Adipose tissue (tissue), 3 donors: ENCODE results near the gene HOXC9. TPM values are rescaled to one million over a fixed set of nuclear protein-coding genes. Genes with fewer than 3 reads are reported as not detected.

Source experiments
- H3K27ac ChIP-seq: one replicate; pipeline ENCODE4 v1.5.1; 2013; ENCODE audit warnings: low read depth, low read length
- WGBS, 3 donors: extraction: QIAGEN DNeasy Blood & Tissue Kit; methylation state at CpG; one replicate each; pipeline ENCODE4 v1.1.7; 2013; 5-methylcytosine and 5-hydroxymethylcytosine counted together
- polyA plus RNA-seq, 3 donors: library from polyadenylated mRNA; stranded (reverse); fragments of 200-250 nt; gene quantifications; one replicate each; pipeline ENCODE4 v1.2.3, GENCODE V29; 2013
- donor health status: healthy with polysubstance abuse.
- donor health status: Bipolar disorder and iron deficiency.
- donor health status: healthy.

Gene HOXC9
- polyA plus RNA-seq, 3 donors, result 0.28 to 1.0 (median 0.45) TPM

DNA sequence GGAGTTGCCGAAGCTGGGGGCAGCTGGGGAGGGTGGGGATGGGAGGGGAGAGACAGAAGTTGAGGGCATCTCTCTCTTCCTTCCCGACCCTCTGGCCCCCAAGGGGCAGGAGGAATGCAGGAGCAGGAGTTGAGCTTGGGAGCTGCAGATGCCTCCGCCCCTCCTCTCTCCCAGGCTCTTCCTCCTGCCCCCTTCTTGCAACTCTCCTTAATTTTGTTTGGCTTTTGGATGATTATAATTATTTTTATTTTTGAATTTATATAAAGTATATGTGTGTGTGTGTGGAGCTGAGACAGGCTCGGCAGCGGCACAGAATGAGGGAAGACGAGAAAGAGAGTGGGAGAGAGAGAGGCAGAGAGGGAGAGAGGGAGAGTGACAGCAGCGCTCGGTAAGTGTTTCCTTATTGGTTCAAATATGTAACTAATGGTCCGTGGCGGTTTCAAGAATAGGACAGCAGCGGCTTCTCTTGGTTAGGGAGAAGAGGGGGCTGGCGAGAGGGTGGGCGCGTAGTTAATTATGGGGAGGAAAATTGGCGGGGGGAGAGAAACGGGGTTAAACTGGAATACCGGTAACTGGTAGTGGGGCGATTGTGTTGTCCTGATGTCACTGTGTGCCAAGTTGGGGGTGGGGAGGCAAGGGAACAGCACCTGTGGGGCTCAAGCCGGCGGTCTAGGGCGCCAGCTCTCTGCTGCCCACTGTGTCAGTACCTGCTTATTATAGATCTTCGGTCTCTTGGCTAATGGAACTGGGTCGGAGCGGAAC is 17.2 kb downstream of the HOXC9 start:
- WGBS, 3 donors, result 3 to 8% (median 4%) methylated on average over 24 of the region's 24 CpGs
- H3K27ac ChIP-seq, result no peak overlapping the region

DNA sequence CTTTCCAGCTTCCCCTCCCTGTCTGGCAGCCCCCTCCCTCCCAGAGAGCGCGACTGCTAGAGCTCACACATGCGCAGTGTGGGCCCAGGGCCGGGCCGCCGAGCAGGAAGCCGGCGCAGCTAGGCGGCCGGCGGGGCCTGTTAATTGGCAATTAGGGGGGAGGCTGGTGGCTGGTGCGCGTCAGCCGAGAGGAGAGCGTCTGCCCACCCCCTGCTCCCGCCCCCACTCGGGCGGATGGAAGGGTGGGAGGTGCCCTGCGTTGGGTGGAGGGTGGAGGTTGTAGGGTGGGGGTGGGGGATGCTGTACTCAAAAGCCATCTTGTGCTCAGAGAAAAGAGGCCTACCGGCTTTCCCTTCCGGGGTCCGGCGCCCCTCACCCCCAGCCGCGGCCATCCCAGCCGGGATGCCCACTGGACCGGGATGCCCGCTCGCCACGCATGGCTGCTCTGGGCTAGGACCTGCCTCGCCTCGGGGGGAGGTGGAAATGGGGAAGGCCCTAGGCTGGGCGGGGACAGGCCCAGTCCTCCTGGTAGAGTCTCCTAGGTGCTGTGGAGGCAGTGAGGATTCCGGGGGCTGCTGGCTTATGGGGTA is 18.0 kb downstream of the HOXC9 start:
- 2 to 6% (median 5%) methylated on average over 33 to 34 of the region's 34 CpGs for WGBS, 3 donors
- H3K27ac ChIP-seq, result no peak overlapping the region

DNA sequence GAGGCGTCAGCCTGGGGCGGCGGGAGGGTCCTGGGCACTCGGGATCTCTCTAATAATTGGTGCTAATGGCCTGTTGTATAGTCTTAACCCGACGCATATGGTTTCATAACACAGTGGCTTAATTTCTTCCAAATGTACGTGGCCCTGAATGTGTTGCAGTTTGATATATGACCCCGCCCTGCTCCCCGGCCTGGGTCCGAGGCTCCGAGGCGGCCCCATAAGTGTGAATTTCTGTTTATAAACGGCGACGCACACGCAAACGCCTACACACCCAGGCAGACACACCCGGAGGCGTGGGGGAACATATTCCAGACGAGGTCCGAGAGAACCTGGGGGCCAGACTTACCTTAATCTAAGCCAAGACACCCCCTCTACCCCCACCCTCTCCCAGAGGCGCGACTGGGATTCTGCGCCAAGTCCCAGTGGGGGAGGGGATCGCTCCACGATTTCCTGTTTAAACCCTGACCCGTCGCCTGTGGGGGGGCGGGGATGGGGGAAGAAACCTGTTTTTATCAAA is 18.6 kb downstream of the HOXC9 start:
- WGBS, 3 donors, result 21 to 30% (median 26%) methylated on average over 29 of the region's 29 CpGs
- H3K27ac ChIP-seq, result no peak overlapping the region

DNA sequence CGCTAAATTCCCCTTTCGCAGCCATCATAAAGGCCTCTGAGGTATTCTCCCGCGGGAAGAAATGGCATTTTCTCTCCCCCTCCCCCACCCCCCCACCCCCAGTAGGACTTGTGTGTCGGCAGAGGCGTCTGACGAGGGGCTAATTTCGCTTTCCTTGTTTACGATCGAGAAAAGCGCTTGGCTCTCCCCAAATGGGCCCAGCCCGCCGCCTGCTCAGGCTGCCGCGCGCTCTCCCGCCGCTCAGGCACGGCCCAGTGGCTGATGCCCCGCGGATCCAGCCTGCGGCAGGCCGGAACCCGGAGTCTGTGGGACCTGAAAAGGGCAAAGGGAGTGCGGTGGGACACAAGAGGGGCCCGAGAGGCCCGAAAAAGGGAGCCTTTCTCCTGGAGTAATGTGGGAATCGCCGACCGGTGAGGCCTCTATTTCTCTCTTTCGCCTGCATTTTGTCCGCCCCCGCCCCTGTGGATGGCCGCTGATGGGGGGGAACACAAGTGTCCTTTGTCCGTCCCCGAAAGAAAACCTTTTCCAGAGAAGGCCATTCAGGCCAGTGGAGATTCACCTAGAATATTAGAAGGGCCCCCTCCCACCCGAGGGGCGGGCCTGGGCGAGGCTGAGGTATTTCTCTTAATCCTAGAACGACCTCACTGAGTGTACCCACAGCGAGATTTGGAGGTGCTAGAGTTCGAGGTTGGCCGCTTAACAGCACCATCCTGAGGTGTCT is 19.3 kb downstream of the HOXC9 start:
- no peak overlapping the region for H3K27ac ChIP-seq
- 24 to 42% (median 32%) methylated on average over 42 to 43 of the region's 43 CpGs for WGBS, 3 donors

DNA sequence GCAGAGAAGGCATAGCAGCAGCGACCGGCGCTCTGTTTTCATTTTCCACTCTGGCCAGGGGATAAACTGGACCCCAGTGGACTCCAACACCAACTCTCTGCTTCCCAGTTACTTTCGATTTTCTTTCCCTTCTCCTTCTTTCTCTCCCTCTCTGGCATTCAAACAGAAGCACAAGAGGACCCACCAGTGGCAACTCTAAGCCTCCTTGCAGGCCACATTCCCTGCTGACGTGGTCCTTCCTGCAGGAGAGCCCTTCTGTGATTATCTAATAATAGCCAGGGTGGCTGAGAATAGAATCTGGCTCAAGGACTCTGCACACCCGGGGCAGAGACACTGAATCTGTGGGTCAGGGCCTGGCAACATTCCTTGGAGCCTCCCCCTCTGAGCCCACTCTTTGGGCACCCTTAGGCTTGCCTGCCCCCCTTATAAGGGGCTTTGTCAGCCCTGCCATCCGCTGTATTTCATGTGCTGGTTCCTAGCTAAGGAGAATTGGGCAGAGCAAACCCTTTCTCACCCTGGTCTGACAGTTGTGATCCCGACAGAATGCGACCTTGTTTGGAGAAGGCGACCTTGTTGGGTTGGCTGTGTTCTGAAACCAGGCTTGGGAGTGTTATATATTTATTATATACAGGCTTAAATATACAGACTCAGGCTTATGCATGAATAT is 20.1 kb downstream of the HOXC9 start:
- WGBS, 3 donors, result 28 to 52% (median 42%) methylated on average over 10 of the region's 10 CpGs
- H3K27ac ChIP-seq, result no peak overlapping the region

DNA sequence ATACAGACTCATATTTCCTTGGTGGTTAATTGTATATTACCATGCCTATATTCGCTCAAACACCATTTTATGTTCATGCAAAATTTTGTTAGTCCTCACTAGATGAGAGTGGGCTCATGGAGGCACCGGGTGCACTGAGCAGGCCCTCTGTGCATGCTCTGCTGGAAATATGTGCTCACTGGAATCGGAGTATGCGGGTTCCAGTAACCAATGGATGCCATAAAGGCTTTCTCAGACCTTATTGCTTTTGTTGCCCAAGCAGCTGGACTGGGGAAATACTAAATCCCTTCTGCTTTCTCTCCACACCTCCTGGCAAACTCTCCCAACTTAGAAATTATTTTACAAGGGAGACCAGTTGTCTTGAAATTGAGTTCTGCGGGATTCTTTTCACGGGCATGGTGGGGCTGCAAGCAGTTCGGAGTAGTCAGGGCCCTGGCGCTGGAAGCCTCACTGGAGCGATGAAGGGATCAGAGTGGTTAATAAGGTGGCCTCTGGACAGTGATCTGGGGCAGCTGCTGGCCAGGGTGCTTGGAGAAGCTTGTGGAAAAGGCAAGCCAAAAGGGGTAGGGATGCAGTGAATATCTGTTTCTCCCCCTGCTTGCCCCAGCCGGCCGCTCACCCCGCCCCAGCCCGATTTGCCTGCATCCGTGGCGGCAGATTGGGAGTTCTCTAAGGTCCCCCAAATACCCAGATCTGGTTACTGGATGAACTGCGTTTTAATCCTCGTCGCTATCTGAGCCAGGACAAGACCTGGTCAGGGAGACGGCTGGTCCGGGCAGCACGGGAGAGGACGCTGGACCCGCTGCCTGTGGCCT is 20.8 kb downstream of the HOXC9 start:
- 40 to 63% (median 57%) methylated on average over 23 of the region's 23 CpGs for WGBS, 3 donors
- H3K27ac ChIP-seq, result no peak overlapping the region

DNA sequence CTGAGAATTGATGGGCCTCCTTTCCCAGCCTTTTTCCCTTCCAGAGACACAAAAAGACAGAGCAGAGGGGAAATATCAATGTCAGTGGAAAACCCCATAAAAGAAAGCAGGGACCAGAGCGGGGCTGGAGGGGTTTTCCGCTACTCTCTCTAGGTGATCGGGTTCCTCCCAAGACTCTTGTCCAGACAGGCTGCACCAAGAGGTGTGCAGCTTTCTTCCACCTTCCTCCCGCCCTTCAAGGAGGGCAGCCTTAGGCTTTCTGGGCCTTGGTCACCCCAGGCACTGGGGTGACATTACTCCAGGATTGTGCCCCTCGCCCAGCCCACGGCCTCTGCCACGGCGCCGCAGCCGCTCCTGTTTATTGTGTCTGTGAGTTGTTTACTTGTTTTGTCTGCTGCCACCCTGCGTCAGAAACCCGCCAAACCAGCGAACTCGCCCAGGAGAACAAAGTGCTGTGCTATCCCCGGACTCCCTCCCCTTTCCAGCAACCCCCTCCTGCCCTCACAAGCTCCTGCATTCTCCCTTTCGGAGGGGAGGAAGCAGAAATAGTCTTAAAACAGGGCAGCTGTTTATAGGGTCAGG is 21.6 kb downstream of the HOXC9 start:
- 23 to 48% (median 43%) methylated on average over 16 of the region's 16 CpGs for WGBS, 3 donors

DNA sequence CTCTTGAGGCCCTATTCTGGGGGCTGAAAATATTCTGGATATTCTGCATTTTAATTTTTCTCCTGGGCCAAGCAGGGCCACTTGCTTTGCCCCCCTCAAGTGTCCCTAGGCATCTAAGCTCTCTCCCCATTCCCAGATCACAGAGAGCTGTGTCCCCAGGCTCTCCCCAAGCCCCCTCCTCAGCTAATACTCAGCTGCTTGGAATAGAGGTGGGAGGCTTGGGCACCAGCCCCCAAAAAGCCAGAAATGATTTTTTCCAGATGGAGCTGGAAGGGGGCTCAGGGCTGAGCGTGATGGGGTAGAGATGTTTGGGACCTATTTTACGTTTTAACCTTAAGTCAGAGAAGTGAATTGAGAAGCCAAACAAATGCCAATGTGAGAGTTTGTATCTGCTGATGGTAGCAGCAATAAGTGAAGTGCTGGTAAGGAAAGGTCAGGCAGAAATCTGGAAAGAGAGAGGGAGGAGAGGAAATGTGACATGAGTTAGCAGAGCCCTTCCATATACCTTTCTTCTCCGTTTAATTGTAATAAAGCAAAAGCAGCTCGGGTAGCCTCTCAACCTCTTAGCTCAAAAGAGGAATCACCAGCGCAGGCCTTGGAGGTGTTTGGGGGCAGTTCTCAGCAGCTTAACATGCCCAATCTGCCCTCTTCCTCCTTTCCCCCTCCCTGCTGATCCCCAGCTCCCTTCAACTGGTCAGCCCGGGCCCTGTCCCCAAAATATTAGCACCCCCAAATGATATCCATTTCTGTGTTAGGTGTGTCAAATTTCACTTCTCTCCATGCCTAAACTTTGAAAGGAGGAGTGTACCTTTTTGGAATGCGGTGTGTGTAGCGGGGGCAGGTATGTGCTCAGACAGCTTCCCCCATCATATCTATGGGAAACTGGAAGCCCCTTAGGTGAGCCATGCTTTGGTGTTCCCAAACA is 23.3 kb downstream of the HOXC9 start:
- WGBS, 3 donors, result 40 to 56% (median 54%) methylated on average over 8 of the region's 8 CpGs

More for the DNA sequence above, 21.6 kb downstream of the HOXC9 start:
- H3K27ac ChIP-seq, result no peak overlapping the region

DNA sequence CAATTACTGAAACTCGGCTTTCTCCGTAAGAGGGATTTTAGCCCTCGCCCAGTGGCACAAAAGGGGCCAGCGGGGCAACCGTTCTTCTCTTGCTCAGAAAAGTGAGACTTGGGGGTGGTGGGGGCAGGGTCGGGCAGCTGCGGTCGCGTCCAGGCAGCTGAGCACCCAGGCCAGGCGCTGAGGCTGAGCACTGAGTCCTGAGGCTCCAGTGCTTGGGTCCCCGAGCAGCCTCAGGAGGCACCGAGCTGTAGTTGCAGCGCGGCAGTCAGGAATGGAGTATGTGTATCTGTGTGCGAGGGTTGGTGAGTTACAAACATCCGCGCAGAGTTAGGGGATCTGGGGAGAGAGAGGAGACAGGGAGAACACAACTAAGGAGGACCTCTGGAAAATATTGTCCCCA is 24.2 kb downstream of the HOXC9 start:
- 20 to 54% (median 44%) methylated on average over 17 of the region's 17 CpGs for WGBS, 3 donors
- H3K27ac ChIP-seq, result no peak overlapping the region

More for the DNA sequence above, 23.3 kb downstream of the HOXC9 start:
- H3K27ac ChIP-seq, result no peak overlapping the region

DNA sequence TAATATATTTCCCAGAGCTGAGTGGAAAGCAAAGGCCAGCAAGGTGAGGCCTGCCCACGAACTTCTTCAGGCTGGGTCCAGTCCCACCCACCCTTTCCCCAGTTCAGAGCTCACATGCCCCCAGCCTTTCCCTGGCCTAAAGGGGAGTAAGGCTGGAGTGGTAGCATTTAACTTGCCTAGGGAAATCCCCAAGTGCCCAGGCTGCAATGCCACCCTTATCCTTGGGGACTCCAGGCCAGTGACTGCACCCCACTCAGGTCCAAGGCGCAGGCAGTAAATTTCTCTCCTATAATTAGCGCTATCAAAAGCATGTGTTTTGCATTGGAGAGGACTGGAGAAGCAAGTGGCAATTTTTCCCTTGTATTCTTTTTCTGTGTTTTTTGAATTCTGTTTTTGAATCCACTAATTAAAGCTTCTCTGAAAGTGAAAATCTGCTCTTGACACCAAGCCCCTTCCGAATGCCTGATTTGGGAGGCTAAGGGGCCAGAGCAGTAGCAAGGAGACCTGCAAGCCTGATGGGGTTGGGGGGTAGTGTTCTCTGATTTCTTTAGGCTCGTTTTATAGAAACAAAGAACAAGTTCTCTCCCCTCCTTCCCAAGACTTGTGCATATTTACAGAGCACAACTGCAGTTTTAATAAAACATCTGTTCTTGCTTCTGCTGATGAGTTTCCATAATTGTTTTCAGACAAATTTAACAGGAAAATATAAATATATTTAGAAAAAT is 24.8 kb downstream of the HOXC9 start:
- no peak overlapping the region for H3K27ac ChIP-seq
- WGBS, 3 donors, result 34 to 67% (median 58%) methylated on average over 5 of the region's 5 CpGs

DNA sequence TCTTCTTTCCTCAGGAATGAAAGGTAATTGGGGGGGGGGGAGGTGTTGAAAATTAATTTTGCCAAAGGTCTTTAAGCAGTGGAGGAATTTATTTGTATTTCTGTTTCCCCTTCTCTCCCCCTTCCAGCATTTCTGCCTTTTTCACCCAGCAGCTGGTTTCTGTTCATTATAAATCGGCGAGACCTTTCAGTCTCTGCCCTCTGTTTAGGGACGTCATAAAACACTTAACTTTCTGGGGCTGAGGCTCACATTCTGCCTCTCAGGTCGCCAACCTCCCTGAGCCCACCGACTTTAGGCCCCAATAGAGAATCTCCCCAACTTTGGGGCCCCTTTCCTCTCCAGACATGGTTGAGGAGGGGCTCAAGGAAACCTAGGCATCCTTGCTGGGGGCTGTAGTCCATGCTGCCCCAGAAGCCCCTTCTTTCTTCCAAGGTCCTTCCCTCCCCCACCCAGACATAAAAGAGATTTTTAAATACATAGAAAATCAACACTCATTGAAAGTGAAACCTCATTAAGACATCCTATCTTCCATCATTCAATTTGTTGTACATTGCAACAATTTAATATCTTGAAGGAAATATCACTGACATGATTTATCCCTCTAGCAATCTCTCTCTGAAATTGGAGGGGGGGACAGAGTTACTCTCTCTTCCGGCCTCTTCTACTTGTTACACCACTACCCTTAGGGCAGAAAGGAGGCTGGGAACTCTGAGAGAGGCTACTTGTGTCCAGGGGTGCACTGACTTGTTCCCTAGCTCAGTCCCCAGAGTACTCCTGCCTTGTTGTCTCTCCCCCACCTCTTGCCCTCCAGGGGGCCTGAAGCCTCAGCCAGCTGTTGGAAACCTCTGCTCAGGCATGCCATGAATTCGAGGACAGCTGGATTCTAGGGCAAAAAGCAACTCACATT is 25.8 kb downstream of the HOXC9 start:
- WGBS, 3 donors, result 17 to 43% (median 37%) methylated on average over 7 of the region's 7 CpGs

DNA sequence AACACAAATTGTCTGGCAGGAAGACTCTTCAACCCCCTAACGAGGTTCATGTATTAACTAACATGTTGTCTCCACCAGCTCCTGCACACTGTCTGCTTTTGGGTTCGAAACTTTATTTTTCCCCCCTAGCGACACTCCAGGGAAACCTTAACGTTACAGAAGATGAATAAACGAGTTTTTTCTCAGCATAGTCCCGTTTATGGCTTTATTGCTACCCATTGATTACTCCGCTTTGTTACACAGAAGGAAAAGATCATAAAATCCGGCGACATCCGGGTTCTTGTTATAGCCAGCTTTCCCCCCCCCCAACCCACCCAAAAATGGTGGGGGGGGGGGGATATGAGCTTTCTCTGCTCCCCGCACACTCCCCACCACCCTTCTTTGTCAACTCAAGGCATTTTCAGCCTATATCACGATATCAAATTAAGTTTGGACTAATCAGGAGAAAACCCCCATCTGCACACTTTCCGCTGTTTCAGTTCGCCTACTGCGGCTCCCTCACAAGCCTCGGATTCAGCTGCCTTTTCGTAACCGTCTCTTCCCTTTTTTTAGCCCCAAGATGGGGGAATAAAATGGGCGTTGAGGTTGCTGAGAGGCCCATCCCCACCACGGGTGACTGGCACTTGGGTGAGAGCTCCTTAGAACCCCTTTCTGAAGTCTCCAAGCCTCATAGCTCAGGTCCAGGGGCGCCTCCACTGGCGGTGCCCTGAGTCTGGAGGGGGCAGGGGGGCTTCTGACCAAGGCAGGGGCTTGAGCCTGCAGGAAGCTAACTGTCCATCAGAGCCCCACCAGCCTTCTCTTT is 26.9 kb downstream of the HOXC9 start:
- no peak overlapping the region for H3K27ac ChIP-seq
- 18 to 31% (median 28%) methylated on average over 22 of the region's 22 CpGs for WGBS, 3 donors

More for the DNA sequence above, 25.8 kb downstream of the HOXC9 start:
- no peak overlapping the region for H3K27ac ChIP-seq

DNA sequence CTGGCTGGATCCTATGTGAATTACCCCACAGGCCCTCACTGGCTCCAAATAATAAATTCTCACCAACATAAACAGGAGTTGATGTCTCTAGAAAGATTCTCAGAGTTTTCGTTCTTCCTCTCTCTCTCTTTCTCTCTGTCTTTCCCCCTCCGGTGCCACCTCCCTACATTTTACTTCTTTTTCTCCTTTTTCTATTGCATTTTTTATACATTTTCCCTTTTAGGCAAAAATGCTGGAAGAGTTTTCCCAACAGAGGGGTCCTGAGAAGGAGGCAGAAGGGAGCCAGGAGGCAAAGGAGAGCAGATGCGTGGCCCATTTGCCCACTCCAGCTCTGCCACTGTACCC is 27.5 kb downstream of the HOXC9 start:
- WGBS, 3 donors, result 37 to 61% (median 58%) methylated on average over 3 of the region's 3 CpGs
- H3K27ac ChIP-seq, result no peak overlapping the region
